Thyroid gland (tissue), 4 donors: Measurements from ENCODE around the gene MRGPRF. TPM values are rescaled to one million over a fixed set of nuclear protein-coding genes. Genes with fewer than 3 reads are reported as not detected.
"Not testable (repeated sequence)": the region's sequence is repeated elsewhere in the genome, so short reads cannot be mapped to it uniquely, and the experiment has no call there.

Experiments used
- DNase-seq, 2 donors: peaks; one replicate each; pipeline ENCODE4 v3.0.0-alpha.2; 2019
- H3K27ac ChIP-seq, 3 donors: fragments of 200-600 bp; sonication (generic); 1 replicate in 2 of 3; 2 replicates in 1 of 3; pipeline ENCODE4 v1.5.1; 2016 to 2019; ENCODE audit warnings: mild to moderate bottlenecking in 1 of 3, moderate library complexity in 1 of 3
- H3K27me3 ChIP-seq: fragments of 200-600 bp; sonication (generic); one replicate; pipeline ENCODE4 v1.5.1; 2019
- H3K36me3 ChIP-seq, 2 donors: fragments of 200-600 bp; sonication (generic); one replicate each; pipeline ENCODE4 v1.5.1; 2016 to 2019
- H3K4me1 ChIP-seq, 2 donors: fragments of 200-600 bp; sonication (generic); one replicate each; pipeline ENCODE4 v1.5.1; 2017 to 2019
- H3K4me3 ChIP-seq, 3 donors: fragments of 200-600 bp; sonication (generic); replicated peaks in 1 of 3; 1 replicate in 2 of 3; 2 replicates in 1 of 3; pipeline ENCODE4 v1.5.1; 2016; ENCODE audit warnings: mild to moderate bottlenecking in 1 of 3
- H3K9me3 ChIP-seq: fragments of 200-600 bp; sonication (generic); one replicate; pipeline ENCODE4 v1.5.1; 2017
- POLR2A ChIP-seq, 2 donors: fragments of 450-650 bp; IDR thresholded peaks; one replicate each; pipeline ENCODE4 v1.6.1; 2017; ENCODE audit warnings: antibody characterized with exemption in 2 of 2, mild to moderate bottlenecking in 2 of 2, moderate library complexity in 1 of 2
- WGBS, 2 donors: methylation state at CpG; one replicate each; pipeline ENCODE4 v1.1.5; 2017; 5-methylcytosine and 5-hydroxymethylcytosine counted together
- intact Hi-C: fragments of 100-400 bp; cut with DNase I; formaldehyde crosslinking; loops from one replicate; pipeline ENCODE4 v1.15.1; 2023
- total RNA-seq, 4 donors: library from RNA; depleted of rRNA; stranded (reverse); fragments of >200 nt; gene quantifications; one replicate each; pipeline ENCODE4 v1.2.3, GENCODE V29; 2016
- TF ChIP-seq, protein P1 (sequence below), 6 experiments: fragments of 200-600 bp in 3 of 6; fragments of 450-650 bp in 3 of 6; sonication (generic) in 3 of 6; IDR thresholded peaks; one replicate each; pipeline ENCODE4 v1.5.1; 2016 to 2019; ENCODE audit warnings: antibody characterized with exemption in 6 of 6, mild to moderate bottlenecking in 2 of 6, inconsistent platforms in 1 of 6, moderate library complexity in 1 of 6

Gene MRGPRF
- total RNA-seq, 4 donors from 2014 or later, result 5.0 to 7.6 (median 6.6) TPM

DNA sequence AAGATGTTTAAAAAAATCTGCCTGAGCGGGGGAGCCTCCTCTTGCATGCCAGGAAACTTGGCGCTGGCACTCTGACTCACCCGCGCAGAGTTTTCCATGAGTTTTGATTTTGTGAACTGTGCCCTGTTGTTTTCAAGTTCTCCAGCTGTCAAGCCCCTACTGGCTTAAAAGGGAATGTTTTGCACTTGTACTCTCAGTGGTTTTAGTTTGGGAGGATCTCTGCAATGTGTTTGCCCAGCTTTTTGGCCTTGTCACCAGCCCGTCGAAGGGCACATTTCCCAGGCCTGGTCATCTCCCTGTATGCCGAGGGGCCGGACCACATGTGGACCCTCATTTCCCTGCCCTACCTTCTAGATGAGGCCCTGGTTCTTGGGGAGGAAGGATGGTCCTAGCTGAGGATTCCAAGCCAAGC lies 12.2 kb downstream of the MRGPRF start:
- Histone ChIP-seq H3K9me3 (no peaks in the 10 kb centered on the region), H3K4me3 (no peak overlapping the region), H3K36me3 (no peaks in the 10 kb centered on the region), H3K27me3 (no peaks in the 10 kb centered on the region), H3K27ac (peak overlapping the region; percentile 25 to 45 (median 32)), H3K4me1 (peaks cover 0 to 20% of the 10 kb centered on the region in 2 donors)
- peak in 1 of 2 donors; percentile 12 for DNase-seq
- 52 to 74% methylated on average over 8 of the region's 8 CpGs for WGBS, 2 donors
- no peak for TF ChIP-seq POLR2A (IDR thresholded peaks at IDR 0.05)
- TF ChIP-seq, protein P1, sequence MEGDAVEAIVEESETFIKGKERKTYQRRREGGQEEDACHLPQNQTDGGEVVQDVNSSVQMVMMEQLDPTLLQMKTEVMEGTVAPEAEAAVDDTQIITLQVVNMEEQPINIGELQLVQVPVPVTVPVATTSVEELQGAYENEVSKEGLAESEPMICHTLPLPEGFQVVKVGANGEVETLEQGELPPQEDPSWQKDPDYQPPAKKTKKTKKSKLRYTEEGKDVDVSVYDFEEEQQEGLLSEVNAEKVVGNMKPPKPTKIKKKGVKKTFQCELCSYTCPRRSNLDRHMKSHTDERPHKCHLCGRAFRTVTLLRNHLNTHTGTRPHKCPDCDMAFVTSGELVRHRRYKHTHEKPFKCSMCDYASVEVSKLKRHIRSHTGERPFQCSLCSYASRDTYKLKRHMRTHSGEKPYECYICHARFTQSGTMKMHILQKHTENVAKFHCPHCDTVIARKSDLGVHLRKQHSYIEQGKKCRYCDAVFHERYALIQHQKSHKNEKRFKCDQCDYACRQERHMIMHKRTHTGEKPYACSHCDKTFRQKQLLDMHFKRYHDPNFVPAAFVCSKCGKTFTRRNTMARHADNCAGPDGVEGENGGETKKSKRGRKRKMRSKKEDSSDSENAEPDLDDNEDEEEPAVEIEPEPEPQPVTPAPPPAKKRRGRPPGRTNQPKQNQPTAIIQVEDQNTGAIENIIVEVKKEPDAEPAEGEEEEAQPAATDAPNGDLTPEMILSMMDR (IDR thresholded peaks at IDR 0.05), result peak in 4 of 6 experiments; percentile 15 to 38 (median 20)
- intact Hi-C loops, result no loop called here

GRCh38 chr11:69000391-69000790 lies 12.7 kb downstream of the MRGPRF start:
- TF ChIP-seq POLR2A (IDR thresholded peaks at IDR 0.05), result no peak
- TF ChIP-seq, protein P1 (IDR thresholded peaks at IDR 0.05), result no peak
- Histone ChIP-seq H3K4me1 (peaks cover 0 to 20% of the 10 kb centered on the region in 2 donors), H3K4me3 (no peak overlapping the region), H3K27me3 (no peaks in the 10 kb centered on the region), H3K9me3 (no peaks in the 10 kb centered on the region), H3K36me3 (no peaks in the 10 kb centered on the region), H3K27ac (peak overlapping the region; percentile 25 to 44 (median 32))
- intact Hi-C loops, result no loop called here
- DNase-seq, result no peak
- WGBS, 2 donors, result 91% methylated on average over 5 of the region's 5 CpGs

DNA sequence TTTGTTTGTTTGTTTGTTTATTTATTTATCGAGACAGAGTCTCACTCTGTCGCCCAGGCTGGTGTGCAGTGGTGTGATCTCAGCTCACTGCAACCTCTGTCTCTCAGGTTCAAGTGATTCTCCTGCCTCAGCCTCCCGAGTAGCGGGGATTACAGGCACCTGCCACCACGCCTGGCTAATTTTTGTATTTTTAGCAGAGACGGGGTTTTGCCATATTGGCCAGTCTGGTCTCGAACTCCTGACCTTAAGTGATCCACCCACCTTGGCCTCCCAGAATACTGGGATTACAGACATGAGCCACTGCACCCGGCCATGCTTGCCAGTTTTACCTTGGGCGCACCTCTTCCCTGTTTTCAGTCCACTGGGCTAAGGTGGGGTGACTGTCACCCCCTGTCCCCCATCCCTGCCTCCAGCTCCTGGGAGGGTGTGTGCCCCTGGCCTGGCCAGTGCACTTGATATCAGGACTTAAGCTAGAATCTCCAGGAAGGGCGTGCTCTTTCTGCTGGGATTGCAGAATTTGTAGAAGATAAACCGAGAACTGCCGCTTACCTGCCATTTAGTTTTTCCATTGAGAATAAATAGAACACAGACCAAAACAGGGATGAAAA lies 13.2 kb downstream of the MRGPRF start:
- H3K4me3 ChIP-seq, H3K9me3 ChIP-seq, intact Hi-C loops, H3K27me3 ChIP-seq, H3K36me3 ChIP-seq, DNase-seq: not testable (repeated sequence)
- peaks cover 0 to 20% of the 10 kb centered on the region in 2 donors for H3K4me1 ChIP-seq
- H3K27ac ChIP-seq, result peak overlapping the region in 2 of 3 donors; percentile 6 to 25
- 88 to 89% methylated on average over 12 of the region's 12 CpGs for WGBS, 2 donors

DNA sequence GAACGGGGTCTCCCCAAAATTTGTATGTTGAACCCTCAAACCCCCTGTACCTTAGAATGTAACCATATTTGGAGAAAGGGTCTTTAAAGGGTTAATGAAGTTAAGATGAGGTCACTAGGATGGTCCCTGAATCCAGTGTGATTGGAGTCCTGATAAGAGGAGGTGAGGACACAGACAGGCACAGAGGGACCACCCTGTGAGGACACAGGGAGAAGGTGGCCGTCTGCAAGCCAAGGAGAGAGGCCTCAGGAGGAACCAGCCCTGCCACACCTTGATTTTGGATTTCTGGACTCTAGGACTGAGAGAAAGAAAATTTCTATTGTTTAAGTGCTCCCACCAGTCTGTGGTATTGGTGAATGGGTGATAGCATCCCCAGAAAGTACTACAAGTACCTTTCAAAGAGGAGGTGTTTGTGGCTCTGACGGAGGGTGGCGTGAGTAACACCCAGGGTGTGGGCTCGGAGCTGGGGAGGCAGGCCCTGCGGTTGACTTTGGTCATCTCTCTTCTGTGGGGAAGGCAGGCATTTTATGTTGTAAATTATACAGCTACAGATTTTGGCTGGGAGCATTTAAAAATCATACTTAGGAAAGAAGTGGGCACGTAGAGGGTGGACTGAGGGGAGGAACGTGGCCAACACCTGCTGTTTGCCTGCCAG lies 13.8 kb downstream of the MRGPRF start:
- H3K27ac ChIP-seq, result peak overlapping the region in 2 of 3 donors; percentile 6 to 22
- intact Hi-C loops, result no loop called here
- 91 to 93% methylated on average over 8 of the region's 8 CpGs for WGBS, 2 donors
- H3K4me1 ChIP-seq, result peaks cover 0 to 20% of the 10 kb centered on the region in 2 donors
- no peak for TF ChIP-seq POLR2A (IDR thresholded peaks at IDR 0.05)
- TF ChIP-seq, protein P1 (IDR thresholded peaks at IDR 0.05), result no peak
- no peaks in the 10 kb centered on the region for H3K27me3 ChIP-seq
- no peak overlapping the region for H3K4me3 ChIP-seq
- DNase-seq, result no peak
- no peaks in the 10 kb centered on the region for H3K36me3 ChIP-seq
- H3K9me3 ChIP-seq, result no peaks in the 10 kb centered on the region

DNA sequence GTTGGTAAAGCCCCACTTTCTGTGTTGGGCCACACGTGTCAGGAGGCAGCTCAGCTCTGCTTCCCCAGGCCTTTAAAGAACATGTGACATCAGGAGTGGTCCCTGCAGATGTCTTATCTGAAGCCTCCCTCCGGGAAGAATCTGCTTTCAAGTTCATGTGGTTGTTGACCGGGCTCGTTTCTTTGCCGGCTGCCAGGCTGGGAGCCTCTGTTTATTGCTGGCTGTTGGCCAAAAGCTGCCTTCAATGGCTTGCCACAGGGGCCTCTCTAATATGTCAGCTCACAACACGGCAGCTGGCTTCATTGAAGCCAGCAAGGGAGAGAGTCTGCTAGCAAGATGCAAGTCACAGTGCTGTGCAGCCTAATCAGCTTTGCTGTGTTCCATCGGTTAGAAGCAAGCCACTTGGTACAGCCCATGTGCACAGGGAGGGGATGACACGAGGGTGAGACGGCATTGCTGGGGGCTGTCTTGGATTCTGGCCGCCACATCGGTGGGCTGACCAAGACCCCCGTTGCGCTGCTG lies 14.6 kb downstream of the MRGPRF start:
- Histone ChIP-seq H3K4me1 (peaks cover 0 to 20% of the 10 kb centered on the region in 2 donors), H3K36me3 (no peaks in the 10 kb centered on the region), H3K27me3 (no peaks in the 10 kb centered on the region), H3K9me3 (no peaks in the 10 kb centered on the region), H3K4me3 (no peak overlapping the region), H3K27ac (peak overlapping the region in 1 of 3 donors; percentile 22)
- no peak for TF ChIP-seq POLR2A (IDR thresholded peaks at IDR 0.05)
- TF ChIP-seq, protein P1 (IDR thresholded peaks at IDR 0.05), result no peak
- 45 to 48% methylated on average over 8 to 13 of the region's 13 CpGs for WGBS, 2 donors
- intact Hi-C loops, result no loop called here
- peak in 1 of 2 donors; percentile 24 for DNase-seq
